HEK293 (cell line): ENCODE data around the gene STK39.

Source experiments
- HIC1 ChIP-seq: fragments of 450-650 bp; formaldehyde crosslinking; IDR thresholded peaks from 2 replicates; pipeline ENCODE4 v1.5.1; 2016; ENCODE audit warnings: missing biosample characterization, missing genetic modification characterization
- KLF1 ChIP-seq: fragments of 450-650 bp; formaldehyde crosslinking; IDR thresholded peaks from 2 replicates; pipeline ENCODE4 v1.5.1; 2016; ENCODE audit warnings: missing biosample characterization, missing genetic modification characterization
- KLF10 ChIP-seq: fragments of 450-650 bp; IDR thresholded peaks from 2 replicates; pipeline ENCODE4 v1.5.1; 2018; ENCODE audit warnings: missing biosample characterization, mild to moderate bottlenecking, missing genetic modification characterization
- KLF8 ChIP-seq: fragments of 450-650 bp; formaldehyde crosslinking; IDR thresholded peaks from 2 replicates; pipeline ENCODE4 v1.5.1; 2016; ENCODE audit warnings: missing biosample characterization, missing genetic modification characterization
- OSR2 ChIP-seq: fragments of 450-650 bp; formaldehyde crosslinking; IDR thresholded peaks from 2 replicates; pipeline ENCODE4 v1.5.1; 2016; ENCODE audit warnings: missing biosample characterization, missing genetic modification characterization
- OVOL3 ChIP-seq: fragments of 450-650 bp; formaldehyde crosslinking; IDR thresholded peaks from 2 replicates; pipeline ENCODE4 v1.5.1; 2016; ENCODE audit warnings: missing biosample characterization, missing genetic modification characterization
- PRDM1 ChIP-seq: fragments of 450-650 bp; formaldehyde crosslinking; IDR thresholded peaks from 2 replicates; pipeline ENCODE4; 2016; ENCODE audit warnings: missing biosample characterization, missing genetic modification characterization
- PRDM6 ChIP-seq: fragments of 450-650 bp; formaldehyde crosslinking; IDR thresholded peaks from 2 replicates; pipeline ENCODE4 v1.5.1; 2017; ENCODE audit warnings: missing biosample characterization, missing genetic modification characterization
- RBAK ChIP-seq: fragments of 450-650 bp; formaldehyde crosslinking; IDR thresholded peaks from 2 replicates; pipeline ENCODE4 v1.5.1; 2016; ENCODE audit warnings: missing biosample characterization, missing genetic modification characterization
- SALL2 ChIP-seq: fragments of 450-650 bp; formaldehyde crosslinking; IDR thresholded peaks from 2 replicates; pipeline ENCODE4 v1.5.0; 2017; ENCODE audit warnings: missing biosample characterization, mild to moderate bottlenecking, missing genetic modification characterization, borderline replicate concordance
- SCRT1 ChIP-seq: fragments of 450-650 bp; formaldehyde crosslinking; IDR thresholded peaks from 2 replicates; pipeline ENCODE4 v1.5.1; 2016; ENCODE audit warnings: missing biosample characterization, missing genetic modification characterization, borderline replicate concordance
- ZBTB7A ChIP-seq: fragments of 450-650 bp; formaldehyde crosslinking; IDR thresholded peaks from 2 replicates; pipeline ENCODE4 v1.5.1; 2016; ENCODE audit warnings: low read depth, missing biosample characterization, missing genetic modification characterization
- ZEB2 ChIP-seq: fragments of 450-650 bp; formaldehyde crosslinking; IDR thresholded peaks from 2 replicates; pipeline ENCODE4 v1.5.1; 2016; ENCODE audit warnings: missing biosample characterization, missing genetic modification characterization
- ZFHX2 ChIP-seq: fragments of 450-650 bp; formaldehyde crosslinking; conservative IDR thresholded peaks from 2 replicates; pipeline ENCODE4 v1.5.1; 2016; ENCODE audit warnings: missing biosample characterization, missing genetic modification characterization
- ZNF121 ChIP-seq: fragments of 450-650 bp; formaldehyde crosslinking; IDR thresholded peaks from 2 replicates; pipeline ENCODE4 v1.5.1; 2016; ENCODE audit warnings: missing biosample characterization, missing genetic modification characterization
- ZNF132 ChIP-seq: fragments of 450-650 bp; formaldehyde crosslinking; IDR thresholded peaks from 2 replicates; pipeline ENCODE4 v1.5.1; 2017; ENCODE audit warnings: missing biosample characterization, missing genetic modification characterization, borderline replicate concordance
- ZNF140 ChIP-seq: fragments of 450-650 bp; formaldehyde crosslinking; IDR thresholded peaks from 2 replicates; pipeline ENCODE4 v1.5.1; 2016; ENCODE audit warnings: missing biosample characterization, missing genetic modification characterization
- ZNF146 ChIP-seq: fragments of 450-650 bp; formaldehyde crosslinking; IDR thresholded peaks from 2 replicates; pipeline ENCODE4 v1.5.1; 2016; ENCODE audit warnings: missing biosample characterization, missing genetic modification characterization
- ZNF148 ChIP-seq: fragments of 450-650 bp; formaldehyde crosslinking; IDR thresholded peaks from 2 replicates; pipeline ENCODE4 v1.5.0; 2017; ENCODE audit warnings: missing biosample characterization, missing genetic modification characterization, borderline replicate concordance
- ZNF184 ChIP-seq: fragments of 450-650 bp; IDR thresholded peaks from 2 replicates; pipeline ENCODE4 v1.5.1; 2018; ENCODE audit warnings: missing biosample characterization, mild to moderate bottlenecking, missing genetic modification characterization
- ZNF202 ChIP-seq: fragments of 450-650 bp; formaldehyde crosslinking; IDR thresholded peaks from 2 replicates; pipeline ENCODE4 v1.5.1; 2016; ENCODE audit warnings: missing biosample characterization, missing genetic modification characterization, borderline replicate concordance
- ZNF214 ChIP-seq: fragments of 450-650 bp; formaldehyde crosslinking; IDR thresholded peaks from 2 replicates; pipeline ENCODE4 v1.5.1; 2017; ENCODE audit warnings: missing biosample characterization, mild to moderate bottlenecking, missing genetic modification characterization, borderline replicate concordance
- ZNF292 ChIP-seq: fragments of 450-650 bp; formaldehyde crosslinking; IDR thresholded peaks from 2 replicates; pipeline ENCODE4 v1.5.1; 2016; ENCODE audit warnings: low read depth, missing biosample characterization, missing genetic modification characterization, borderline replicate concordance
- ZNF350 ChIP-seq: fragments of 450-650 bp; formaldehyde crosslinking; IDR thresholded peaks from 2 replicates; pipeline ENCODE4 v1.5.0; 2017; ENCODE audit warnings: missing biosample characterization, mild to moderate bottlenecking, missing genetic modification characterization
- ZNF394 ChIP-seq: fragments of 450-650 bp; formaldehyde crosslinking; IDR thresholded peaks from 2 replicates; pipeline ENCODE4 v1.5.1; 2016; ENCODE audit warnings: missing biosample characterization, missing genetic modification characterization, mild to moderate bottlenecking, moderate library complexity, borderline replicate concordance
- ZNF473 ChIP-seq: fragments of 450-650 bp; formaldehyde crosslinking; IDR thresholded peaks from 2 replicates; pipeline ENCODE4 v1.5.1; 2017; ENCODE audit warnings: missing biosample characterization, missing genetic modification characterization
- ZNF549 ChIP-seq: fragments of 450-650 bp; IDR thresholded peaks from 2 replicates; pipeline ENCODE4 v1.5.1; 2018; ENCODE audit warnings: missing biosample characterization, missing genetic modification characterization, mild to moderate bottlenecking, inconsistent platforms, moderate library complexity
- ZNF555 ChIP-seq: fragments of 450-650 bp; formaldehyde crosslinking; conservative IDR thresholded peaks from 2 replicates; pipeline ENCODE4 v1.5.1; 2017; ENCODE audit warnings: missing biosample characterization, mild to moderate bottlenecking, missing genetic modification characterization, inconsistent platforms
- ZNF558 ChIP-seq: fragments of 450-650 bp; formaldehyde crosslinking; IDR thresholded peaks from 2 replicates; pipeline ENCODE4 v1.5.1; 2016; ENCODE audit warnings: missing biosample characterization, missing genetic modification characterization
- ZNF585B ChIP-seq: fragments of 450-650 bp; formaldehyde crosslinking; IDR thresholded peaks from 2 replicates; pipeline ENCODE4 v1.5.1; 2016; ENCODE audit warnings: missing biosample characterization, missing genetic modification characterization
- ZNF626 ChIP-seq: fragments of 450-650 bp; sonication (Bioruptor Pico); formaldehyde crosslinking; IDR thresholded peaks from 2 replicates; pipeline ENCODE4 v1.5.1; 2018; ENCODE audit warnings: missing biosample characterization, missing genetic modification characterization, inconsistent platforms
- ZNF704 ChIP-seq: fragments of 450-650 bp; formaldehyde crosslinking; IDR thresholded peaks from 2 replicates; pipeline ENCODE4 v1.5.1; 2016; ENCODE audit warnings: missing biosample characterization, missing genetic modification characterization
- ZNF747 ChIP-seq: fragments of 450-650 bp; formaldehyde crosslinking; IDR thresholded peaks from 2 replicates; pipeline ENCODE4 v1.5.1; 2016; ENCODE audit warnings: missing biosample characterization, missing genetic modification characterization
- ZNF777 ChIP-seq: fragments of 450-650 bp; formaldehyde crosslinking; IDR thresholded peaks from 2 replicates; pipeline ENCODE4 v1.5.1; 2017; ENCODE audit warnings: missing biosample characterization, missing genetic modification characterization, borderline replicate concordance
- ZNF792 ChIP-seq: fragments of 450-650 bp; formaldehyde crosslinking; IDR thresholded peaks from 2 replicates; pipeline ENCODE4 v1.5.1; 2016; ENCODE audit warnings: missing biosample characterization, missing genetic modification characterization
- ZNF837 ChIP-seq: fragments of 450-650 bp; formaldehyde crosslinking; IDR thresholded peaks from 2 replicates; pipeline ENCODE4 v1.5.1; 2016; ENCODE audit warnings: missing biosample characterization, missing genetic modification characterization

Gene STK39

GRCh38 chr2:168244318-168244717 is 3.1 kb downstream of the STK39 start (continued):
- no peak for TF ChIP-seq ZNF555
- TF ChIP-seq SALL2 (tag by site-specific recombination), result no peak
- TF ChIP-seq HIC1 (tag by site-specific recombination), result no peak
- TF ChIP-seq KLF1 (tag by site-specific recombination), result no peak
- no peak for TF ChIP-seq ZNF140 (tag by site-specific recombination)
- no peak for TF ChIP-seq ZNF704
- no peak for TF ChIP-seq ZNF792 (tag by site-specific recombination)
- 0 out of 2 replicates have a peak, but pooled peaks have one; percentile 22 for TF ChIP-seq ZEB2 (tag by site-specific recombination)
- peak; percentile 41; the same call in 1 of the 2 replicates for TF ChIP-seq OSR2
- TF ChIP-seq ZNF148 (tag by site-specific recombination), result no peak
- no peak for TF ChIP-seq ZNF747
- TF ChIP-seq ZNF549 (tag by site-specific recombination), result no peak
- TF ChIP-seq PRDM6 (tag by site-specific recombination), result peak; percentile 79
- no peak for TF ChIP-seq ZNF350 (tag by site-specific recombination)
- TF ChIP-seq SCRT1 (tag by site-specific recombination), result 0 out of 2 replicates have a peak, but pooled peaks have one; percentile 39
- TF ChIP-seq OVOL3 (tag by site-specific recombination), result no peak
- TF ChIP-seq KLF10 (tag by site-specific recombination), result no peak
- TF ChIP-seq ZNF837 (tag by site-specific recombination), result no peak
- no peak for TF ChIP-seq ZNF214 (tag by site-specific recombination)
- TF ChIP-seq ZNF777 (tag by site-specific recombination), result no peak
- TF ChIP-seq ZNF585B (tag by site-specific recombination), result no peak
- no peak for TF ChIP-seq ZNF202 (tag by site-specific recombination)
- no peak for TF ChIP-seq ZNF146 (tag by site-specific recombination)
- no peak for TF ChIP-seq RBAK
- no peak for TF ChIP-seq ZNF184 (tag by site-specific recombination)
- no peak for TF ChIP-seq ZNF394
- no peak for TF ChIP-seq ZNF473 (tag by site-specific recombination)
- TF ChIP-seq KLF8, result no peak
- no peak for TF ChIP-seq ZNF626 (tag by site-specific recombination)
- TF ChIP-seq ZFHX2 (tag by site-specific recombination), result no peak
- TF ChIP-seq ZNF121 (tag by site-specific recombination), result no peak
- TF ChIP-seq PRDM1 (tag by site-specific recombination), result 0 out of 2 replicates have a peak, but pooled peaks have one; percentile 28
- TF ChIP-seq ZNF292 (tag by site-specific recombination), result no peak
- TF ChIP-seq ZBTB7A, result no peak
- no peak for TF ChIP-seq ZNF132 (tag by site-specific recombination)
- no peak for TF ChIP-seq ZNF558 (tag by site-specific recombination)
